HAP-1 (cell line): Measurements from ENCODE around the gene ARHGAP10.

Experiments used
- DNase-seq, 2 experiments: peaks; one replicate each; pipeline ENCODE4 v3.0.0-alpha.2; 2016 to 2020; ENCODE audit warnings: low spot score in 2 of 2
- H3K27me3 ChIP-seq: fragments of 250-450 bp; sonication (Bioruptor Pico); 2 replicates; pipeline ENCODE4 v1.5.1; 2020; ENCODE audit warnings: low read depth, mild to moderate bottlenecking, moderate library complexity
- H3K36me3 ChIP-seq: fragments of 250-450 bp; sonication (Bioruptor Pico); replicated peaks from 2 replicates; pipeline ENCODE4 v1.5.1; 2020; ENCODE audit warnings: mild to moderate bottlenecking
- H3K4me1 ChIP-seq: fragments of 250-450 bp; sonication (Bioruptor Pico); 2 replicates; pipeline ENCODE4 v1.5.1; 2020; ENCODE audit warnings: mild to moderate bottlenecking
- H3K4me3 ChIP-seq: fragments of 250-450 bp; sonication (Bioruptor Pico); 2 replicates; pipeline ENCODE4 v1.5.1; 2020; ENCODE audit warnings: mild to moderate bottlenecking, moderate library complexity
- H3K9me3 ChIP-seq: fragments of 250-450 bp; sonication (Bioruptor Pico); 2 replicates; pipeline ENCODE4 v1.5.1; 2020; ENCODE audit warnings: mild to moderate bottlenecking, moderate library complexity
- in situ Hi-C: fragments of 300-500 bp; cut with MboI; formaldehyde crosslinking; loops from 3 replicates; pipeline ENCODE4 v1.14.3; 2020; ENCODE audit warnings: low sequenced_read_pairs, inconsistent platforms, mixed read lengths

The ARHGAP10 gene

GRCh38 chr4:147824316-147824715 is 92.4 kb downstream of the ARHGAP10 start:
- DNase-seq = no peak
- no peaks in the 10 kb centered on the region for H3K9me3 ChIP-seq
- no peak overlapping the region for H3K4me3 ChIP-seq
- in situ Hi-C loops = no loop called here
- no peaks in the 10 kb centered on the region for H3K4me1 ChIP-seq
- H3K36me3 ChIP-seq = no peaks in the 10 kb centered on the region
- H3K27me3 ChIP-seq = no peaks in the 10 kb centered on the region

GRCh38 chr4:147824884-147825283 is 93.0 kb downstream of the ARHGAP10 start:
- Histone ChIP-seq H3K4me3 (no peak overlapping the region), H3K9me3 (no peaks in the 10 kb centered on the region), H3K4me1 (no peaks in the 10 kb centered on the region), H3K27me3 (no peaks in the 10 kb centered on the region), H3K36me3 (no peaks in the 10 kb centered on the region)
- in situ Hi-C loops = no loop called here
- no peak for DNase-seq

- DNase-seq = peak in 1 of 2 experiments; percentile 35
- Histone ChIP-seq H3K9me3 (no peaks in the 10 kb centered on the region), H3K27me3 (no peaks in the 10 kb centered on the region), H3K36me3 (no peaks in the 10 kb centered on the region), H3K4me1 (no peaks in the 10 kb centered on the region), H3K4me3 (no peak overlapping the region)
- in situ Hi-C loops = no loop called here
These were observed 93.8 kb downstream of the ARHGAP10 start for GRCh38 chr4:147825451-147826287.

- Histone ChIP-seq H3K36me3 (no peaks in the 10 kb centered on the region), H3K4me1 (no peaks in the 10 kb centered on the region), H3K4me3 (no peak overlapping the region), H3K27me3 (no peaks in the 10 kb centered on the region), H3K9me3 (no peaks in the 10 kb centered on the region)
- in situ Hi-C loops = no loop called here
- DNase-seq = no peak
These were observed 94.4 kb downstream of the ARHGAP10 start for GRCh38 chr4:147826288-147826646.

GRCh38 chr4:147828331-147828905 is 96.5 kb downstream of the ARHGAP10 start:
- no peak overlapping the region for H3K4me3 ChIP-seq
- H3K4me1 ChIP-seq = no peaks in the 10 kb centered on the region
- in situ Hi-C loops = no loop called here
- H3K36me3 ChIP-seq = no peaks in the 10 kb centered on the region
- H3K27me3 ChIP-seq = no peaks in the 10 kb centered on the region
- H3K9me3 ChIP-seq = no peaks in the 10 kb centered on the region
- DNase-seq = no peak

- Histone ChIP-seq H3K4me1 (no peaks in the 10 kb centered on the region), H3K36me3 (no peaks in the 10 kb centered on the region), H3K27me3 (no peaks in the 10 kb centered on the region), H3K9me3 (no peaks in the 10 kb centered on the region), H3K4me3 (no peak overlapping the region)
- no peak for DNase-seq
- in situ Hi-C loops = no loop called here
These were observed 97.7 kb downstream of the ARHGAP10 start for GRCh38 chr4:147829401-147830101.

GRCh38 chr4:147830102-147830463 is 98.2 kb downstream of the ARHGAP10 start:
- in situ Hi-C loops = no loop called here
- DNase-seq = no peak
- Histone ChIP-seq H3K4me3 (no peak overlapping the region), H3K27me3 (no peaks in the 10 kb centered on the region), H3K36me3 (no peaks in the 10 kb centered on the region), H3K4me1 (no peaks in the 10 kb centered on the region; the same call in 1 of the 2 replicates), H3K9me3 (no peaks in the 10 kb centered on the region)

GRCh38 chr4:147830987-147831386 is 99.1 kb downstream of the ARHGAP10 start:
- no peak overlapping the region for H3K4me3 ChIP-seq
- H3K9me3 ChIP-seq = no peaks in the 10 kb centered on the region
- H3K4me1 ChIP-seq = peaks cover 2% of the 10 kb centered on the region
- H3K27me3 ChIP-seq = no peaks in the 10 kb centered on the region
- H3K36me3 ChIP-seq = no peaks in the 10 kb centered on the region
- no peak for DNase-seq
- in situ Hi-C loops = no loop called here

GRCh38 chr4:147831551-147832171 is 99.8 kb downstream of the ARHGAP10 start:
- in situ Hi-C loops = no loop called here
- Histone ChIP-seq H3K9me3 (no peaks in the 10 kb centered on the region), H3K4me1 (peaks cover 2% of the 10 kb centered on the region), H3K4me3 (no peak overlapping the region), H3K36me3 (no peaks in the 10 kb centered on the region), H3K27me3 (no peaks in the 10 kb centered on the region)
- no peak for DNase-seq

- in situ Hi-C loops = no loop called here
- Histone ChIP-seq H3K4me3 (no peak overlapping the region), H3K27me3 (no peaks in the 10 kb centered on the region), H3K9me3 (no peaks in the 10 kb centered on the region), H3K4me1 (peaks cover 2% of the 10 kb centered on the region), H3K36me3 (no peaks in the 10 kb centered on the region)
- DNase-seq = no peak
These were observed 101.4 kb downstream of the ARHGAP10 start for GRCh38 chr4:147833254-147833653.

GRCh38 chr4:147833741-147834140 is 101.9 kb downstream of the ARHGAP10 start:
- H3K4me1 ChIP-seq = peaks cover 2% of the 10 kb centered on the region
- no peaks in the 10 kb centered on the region for H3K9me3 ChIP-seq
- H3K27me3 ChIP-seq = no peaks in the 10 kb centered on the region
- no peaks in the 10 kb centered on the region for H3K36me3 ChIP-seq
- H3K4me3 ChIP-seq = no peak overlapping the region
- in situ Hi-C loops = no loop called here
- no peak for DNase-seq

GRCh38 chr4:147834480-147834879 is 102.6 kb downstream of the ARHGAP10 start:
- Histone ChIP-seq H3K4me3 (no peak overlapping the region), H3K36me3 (no peaks in the 10 kb centered on the region), H3K27me3 (no peaks in the 10 kb centered on the region), H3K9me3 (no peaks in the 10 kb centered on the region), H3K4me1 (peaks cover 9% of the 10 kb centered on the region)
- in situ Hi-C loops = no loop called here
- DNase-seq = no peak

GRCh38 chr4:147836807-147837206 is 104.9 kb downstream of the ARHGAP10 start:
- Histone ChIP-seq H3K4me3 (no peak overlapping the region), H3K27me3 (no peaks in the 10 kb centered on the region), H3K9me3 (no peaks in the 10 kb centered on the region), H3K36me3 (no peaks in the 10 kb centered on the region), H3K4me1 (peaks cover 13% of the 10 kb centered on the region)
- in situ Hi-C loops = no loop called here
- no peak for DNase-seq

GRCh38 chr4:147837435-147837834 is 105.5 kb downstream of the ARHGAP10 start:
- in situ Hi-C loops = no loop called here
- Histone ChIP-seq H3K36me3 (no peaks in the 10 kb centered on the region), H3K27me3 (no peaks in the 10 kb centered on the region), H3K4me3 (no peak overlapping the region), H3K4me1 (peaks cover 13% of the 10 kb centered on the region), H3K9me3 (no peaks in the 10 kb centered on the region)
- no peak for DNase-seq
